GM18517 (cell line): ENCODE measurements around the gene ZNF26.
A peak's percentile ranks its signal among the peaks of the same experiment; 100 is the strongest.
"Not testable (repeated sequence)": the region's sequence is repeated elsewhere in the genome, so short reads cannot be mapped to it uniquely, and the experiment has no call there.

Experiments
- ATAC-seq: cut with Tn5 transposase; IDR thresholded peaks from one replicate; pipeline ENCODE4 v1.9.1; 2021; ENCODE audit warnings: mild to moderate bottlenecking, moderate library complexity; ENCODE audit not compliant: unreplicated experiment

ZNF26 gene, protein sequence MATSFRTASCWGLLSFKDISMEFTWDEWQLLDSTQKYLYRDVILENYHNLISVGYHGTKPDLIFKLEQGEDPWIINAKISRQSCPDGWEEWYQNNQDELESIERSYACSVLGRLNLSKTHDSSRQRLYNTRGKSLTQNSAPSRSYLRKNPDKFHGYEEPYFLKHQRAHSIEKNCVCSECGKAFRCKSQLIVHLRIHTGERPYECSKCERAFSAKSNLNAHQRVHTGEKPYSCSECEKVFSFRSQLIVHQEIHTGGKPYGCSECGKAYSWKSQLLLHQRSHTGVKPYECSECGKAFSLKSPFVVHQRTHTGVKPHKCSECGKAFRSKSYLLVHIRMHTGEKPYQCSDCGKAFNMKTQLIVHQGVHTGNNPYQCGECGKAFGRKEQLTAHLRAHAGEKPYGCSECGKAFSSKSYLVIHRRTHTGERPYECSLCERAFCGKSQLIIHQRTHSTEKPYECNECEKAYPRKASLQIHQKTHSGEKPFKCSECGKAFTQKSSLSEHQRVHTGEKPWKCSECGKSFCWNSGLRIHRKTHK

DNA sequence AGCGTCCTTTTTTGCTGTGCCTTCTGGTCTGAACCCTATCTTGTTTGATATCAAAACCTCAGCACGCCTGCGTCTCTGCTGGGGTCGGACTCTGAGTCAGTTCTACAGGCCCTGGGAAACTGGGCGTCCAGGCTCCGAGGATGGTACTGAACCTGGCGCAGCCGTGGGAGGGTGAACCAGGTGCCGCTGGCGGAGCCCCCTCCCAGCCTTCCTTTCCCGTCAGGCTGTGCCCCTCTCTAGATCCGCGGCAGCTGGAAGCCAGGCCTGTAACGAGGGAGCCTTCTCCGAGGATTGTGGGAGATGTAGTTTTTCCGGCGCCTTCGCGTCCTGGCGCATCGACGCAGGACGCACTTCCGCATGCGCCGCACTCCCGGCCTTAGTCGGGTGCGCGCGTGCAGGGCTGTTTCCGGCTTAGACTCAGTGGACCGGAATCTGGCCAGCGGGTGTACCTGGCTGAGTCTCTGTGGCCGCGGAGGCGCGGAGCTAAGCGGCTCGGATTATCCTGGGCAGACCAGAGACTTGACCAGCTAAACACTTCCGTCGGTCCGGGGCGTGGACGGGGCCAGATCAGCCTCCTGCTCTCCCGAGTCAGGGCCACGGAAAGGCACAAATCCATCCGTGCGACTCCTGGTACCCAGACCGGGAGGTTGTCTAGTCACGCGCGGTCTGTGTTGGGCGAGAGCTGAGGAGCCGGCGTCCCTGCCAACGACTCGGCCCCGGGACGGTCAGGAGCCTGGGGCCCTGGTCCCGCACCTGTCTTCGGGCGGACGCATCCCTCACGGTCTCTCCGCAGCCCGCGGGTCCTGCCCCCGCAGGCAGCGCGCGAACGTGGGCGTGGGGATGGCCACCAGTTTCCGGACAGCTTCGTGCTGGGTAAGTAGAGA, at the start of gene ZNF26:
ZNF26 (plus strand) TSS at position 367 of the 884 bp plus-strand sequence; CDS start at position 841, 474 bp downstream.
- ATAC-seq: peak; percentile 92

DNA sequence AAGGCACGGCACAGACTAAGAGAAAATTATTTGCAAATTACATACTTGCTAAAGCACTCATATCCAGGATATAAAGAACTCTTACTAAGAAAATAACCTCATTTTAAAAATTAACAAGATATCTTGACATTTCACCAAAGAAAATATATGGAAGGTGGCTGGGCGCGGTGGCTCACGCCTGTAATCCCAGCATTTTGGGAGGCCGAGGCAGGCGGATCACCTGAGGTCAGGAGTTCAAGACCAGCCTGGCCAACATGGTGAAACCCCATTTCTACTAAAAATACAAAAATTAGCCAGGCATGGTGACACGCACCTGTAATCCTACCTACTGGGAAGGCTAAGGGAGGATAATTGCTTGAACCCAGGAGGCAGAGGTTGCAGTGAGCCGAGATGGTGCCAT, 49.2 kb upstream of the ZNF26 start:
- ATAC-seq: not testable (repeated sequence)

DNA sequence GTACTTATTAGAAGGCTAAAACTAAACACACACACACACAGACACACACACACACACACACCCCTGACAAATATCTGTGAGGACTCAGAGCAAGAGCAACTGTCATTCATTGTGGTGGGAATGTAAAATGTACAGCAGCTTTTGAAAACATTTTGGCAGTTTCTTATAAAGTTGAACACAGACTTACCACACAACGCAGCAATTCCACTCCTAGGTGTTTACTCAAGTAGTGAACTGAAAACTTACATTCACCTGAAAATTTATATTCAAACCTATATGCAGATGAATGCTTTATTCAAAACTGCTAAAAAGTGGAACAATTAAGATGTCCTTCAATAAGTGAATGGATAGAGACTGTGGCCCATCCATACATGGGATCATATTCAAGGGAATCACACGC, 48.7 kb upstream of the ZNF26 start:
- no peak for ATAC-seq

DNA sequence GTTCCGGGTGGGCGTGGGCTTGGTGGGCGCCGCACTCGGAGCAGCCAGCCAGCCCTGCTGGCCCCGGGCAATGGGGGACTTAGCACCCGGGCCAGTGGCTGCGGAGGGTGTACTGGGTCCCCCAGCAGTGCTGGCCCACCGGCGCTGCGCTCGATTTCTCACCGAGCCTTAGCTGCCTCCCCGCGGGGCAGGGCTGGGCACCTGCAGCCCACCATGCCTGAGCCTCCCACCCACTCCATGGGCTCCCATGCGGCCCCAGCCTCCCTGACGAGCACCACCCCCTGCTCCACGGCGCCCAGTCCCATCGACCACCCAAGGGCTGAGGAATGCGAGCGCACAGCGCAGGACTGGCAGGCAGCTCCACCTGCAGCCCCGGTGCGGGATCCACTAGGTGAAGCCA, 47.4 kb upstream of the ZNF26 start:
- not testable (repeated sequence) for ATAC-seq

DNA sequence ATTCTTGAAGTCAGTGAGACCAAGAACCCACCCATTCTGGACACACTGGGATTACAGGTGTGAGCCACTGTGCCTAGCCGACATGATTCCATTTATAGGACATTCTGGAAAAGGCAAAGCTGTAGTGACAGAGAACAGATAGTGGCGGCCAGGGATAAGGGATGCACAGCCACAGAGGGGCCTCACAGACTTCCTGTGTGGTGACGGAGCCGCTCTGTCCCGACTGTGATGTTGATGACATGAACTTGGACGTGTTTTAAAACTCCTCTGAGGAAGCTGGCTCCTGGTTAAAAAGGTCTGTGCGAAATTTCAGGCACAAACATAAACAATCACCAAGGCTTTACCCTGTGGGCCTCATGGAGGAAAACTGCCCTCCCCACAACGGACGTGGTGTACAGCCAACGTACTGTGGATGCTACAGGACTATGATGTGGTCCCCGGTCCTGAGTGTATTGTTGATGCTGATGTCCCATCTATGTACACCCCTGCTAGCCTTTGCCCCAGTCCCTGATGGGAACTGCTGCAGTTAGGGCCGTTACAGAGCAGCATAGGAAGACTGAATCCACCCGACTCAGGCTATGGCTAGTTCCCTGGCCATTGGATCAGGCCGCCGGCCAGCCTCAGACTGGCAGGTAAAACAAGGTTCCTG, 46.0 kb upstream of the ZNF26 start:
- no peak for ATAC-seq

DNA sequence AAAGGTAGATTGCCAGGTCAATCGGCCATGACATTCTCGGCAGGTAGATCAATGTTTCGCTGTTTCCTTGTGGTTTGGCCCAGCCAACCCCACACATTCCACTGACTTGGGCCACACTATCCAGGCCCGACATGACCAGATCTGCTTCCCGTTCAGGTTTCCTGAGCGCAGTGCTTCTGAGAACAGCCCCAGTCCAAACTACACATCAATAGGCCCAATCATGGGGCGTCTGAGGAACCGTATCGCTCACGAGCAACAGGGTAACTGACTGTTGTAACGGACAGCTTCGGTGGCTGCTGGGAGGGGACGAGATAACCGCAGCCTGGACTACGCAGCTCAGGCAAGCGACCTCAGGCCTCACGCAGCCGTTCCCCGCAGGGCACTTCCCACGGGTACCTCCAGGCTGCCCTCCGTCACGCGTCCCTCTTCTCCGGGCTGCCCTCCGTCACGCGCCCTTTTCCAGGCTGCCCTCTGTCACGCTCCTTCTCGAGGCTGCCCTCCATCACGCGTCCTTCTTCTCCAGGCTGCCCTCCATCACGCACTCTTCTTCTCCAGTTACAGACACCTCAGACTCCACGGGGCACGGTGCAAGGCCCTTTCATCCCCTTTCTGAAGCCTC, 44.7 kb upstream of the ZNF26 start:
- ATAC-seq: no peak

DNA sequence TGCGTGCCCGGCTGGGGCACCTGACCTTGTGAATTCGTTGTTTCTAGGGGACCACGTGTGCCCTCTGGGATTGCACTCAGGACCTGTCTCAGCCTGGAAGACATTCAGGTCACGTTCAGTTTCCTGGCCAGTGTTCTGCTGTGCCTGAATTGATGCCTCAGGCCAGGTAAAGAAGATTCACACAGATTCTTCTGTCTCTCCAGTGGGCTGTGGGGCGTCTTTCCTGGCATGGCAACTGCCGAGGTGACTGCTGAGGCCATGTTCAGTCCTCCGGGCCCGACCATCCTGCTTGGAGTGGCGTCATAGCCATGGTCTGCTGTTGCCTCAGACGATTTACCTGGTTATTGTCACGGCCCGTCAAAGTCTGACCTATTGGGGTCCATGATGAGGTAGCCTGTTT, 43.6 kb upstream of the ZNF26 start:
- no peak for ATAC-seq

DNA sequence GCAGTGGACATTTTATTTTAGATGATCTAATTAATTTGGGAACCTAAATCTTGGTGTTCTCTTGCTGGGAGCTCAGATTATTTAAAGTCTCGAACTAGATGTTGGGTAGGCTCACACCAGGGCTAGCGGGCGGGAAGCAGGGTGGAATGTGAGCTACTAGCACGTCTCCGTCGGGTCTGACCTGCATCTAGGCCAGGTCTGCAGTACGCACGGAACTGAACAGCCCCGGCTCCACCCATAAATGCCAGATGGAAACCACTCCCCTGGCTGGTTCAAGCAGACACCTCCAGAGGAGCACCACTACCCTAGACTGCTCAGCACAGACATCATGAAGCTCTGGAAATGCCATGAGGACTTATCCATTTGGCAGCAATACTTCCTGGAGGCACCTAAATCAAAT, 40.4 kb upstream of the ZNF26 start:
- ATAC-seq: no peak

DNA sequence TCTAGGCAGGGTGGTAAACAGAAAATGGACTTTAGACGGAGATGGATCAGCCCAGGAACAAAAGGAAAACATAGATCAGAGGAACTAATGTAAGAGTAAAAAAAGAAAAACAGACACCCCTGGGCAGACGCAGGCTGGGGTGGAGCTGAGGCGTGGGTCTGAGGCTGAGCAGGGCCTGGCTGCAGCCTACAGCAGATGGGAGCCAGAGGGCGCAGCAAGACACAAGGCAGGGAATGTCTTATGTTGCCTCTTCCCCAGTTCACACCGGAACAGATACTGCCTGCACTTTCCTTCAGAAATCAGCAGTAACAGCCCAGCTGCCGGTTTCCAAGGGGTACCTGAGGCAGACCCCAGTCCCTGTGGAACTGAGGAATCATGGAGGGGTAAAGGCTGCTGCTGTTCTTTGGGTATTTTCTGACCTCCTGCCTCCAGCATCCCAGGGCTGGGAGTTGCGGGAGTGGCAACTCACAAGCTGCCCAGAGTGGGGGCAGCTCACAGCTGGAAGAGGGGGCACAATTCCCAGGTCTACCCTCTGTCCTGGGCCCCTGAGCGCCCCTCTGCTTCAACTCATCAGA, 39.8 kb upstream of the ZNF26 start:
- ATAC-seq: no peak

DNA sequence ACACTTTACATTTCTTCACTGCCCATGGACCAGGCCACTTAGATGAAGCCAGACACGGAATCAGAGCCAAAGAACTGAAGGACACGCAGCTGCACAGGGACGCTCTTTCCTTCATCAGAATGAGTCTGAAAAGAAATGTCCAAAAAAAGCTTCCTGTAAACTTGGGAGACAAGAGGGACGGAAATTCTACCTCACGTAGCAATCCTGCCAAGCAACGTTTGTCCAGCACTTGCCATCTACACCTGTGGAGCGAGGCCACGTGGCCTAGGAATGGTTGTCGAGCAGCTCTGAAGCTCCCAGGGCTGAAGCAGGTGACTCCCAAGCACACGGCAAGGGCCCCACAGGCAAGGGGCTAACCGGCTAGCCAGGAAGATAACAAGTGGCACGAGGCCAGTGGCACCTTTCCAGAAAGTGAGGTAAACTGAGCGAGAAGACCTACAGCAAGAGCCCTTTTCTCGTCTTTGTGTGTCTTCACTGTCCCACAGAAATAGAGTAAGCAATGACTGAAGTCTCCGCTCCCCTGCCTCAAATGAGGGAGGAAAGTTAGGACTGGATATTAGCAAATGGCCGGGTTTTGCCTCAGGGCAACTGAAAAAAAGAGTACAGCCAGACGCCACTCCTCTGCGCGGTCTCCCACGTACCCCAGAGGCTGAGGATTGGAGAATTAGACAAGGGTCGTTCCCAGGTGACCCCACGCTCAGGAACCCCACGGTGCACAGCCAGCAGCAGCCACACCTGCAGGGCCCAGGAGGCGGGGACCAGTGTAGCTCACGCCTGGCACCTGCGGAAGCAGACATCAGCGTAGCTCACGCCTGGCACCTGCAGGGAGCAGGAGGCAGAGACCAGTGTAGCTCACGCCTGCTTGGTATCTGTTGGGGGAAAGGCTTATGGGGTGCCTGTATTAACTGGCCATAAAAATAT, 37.8 kb upstream of the ZNF26 start:
- ATAC-seq: no peak

DNA sequence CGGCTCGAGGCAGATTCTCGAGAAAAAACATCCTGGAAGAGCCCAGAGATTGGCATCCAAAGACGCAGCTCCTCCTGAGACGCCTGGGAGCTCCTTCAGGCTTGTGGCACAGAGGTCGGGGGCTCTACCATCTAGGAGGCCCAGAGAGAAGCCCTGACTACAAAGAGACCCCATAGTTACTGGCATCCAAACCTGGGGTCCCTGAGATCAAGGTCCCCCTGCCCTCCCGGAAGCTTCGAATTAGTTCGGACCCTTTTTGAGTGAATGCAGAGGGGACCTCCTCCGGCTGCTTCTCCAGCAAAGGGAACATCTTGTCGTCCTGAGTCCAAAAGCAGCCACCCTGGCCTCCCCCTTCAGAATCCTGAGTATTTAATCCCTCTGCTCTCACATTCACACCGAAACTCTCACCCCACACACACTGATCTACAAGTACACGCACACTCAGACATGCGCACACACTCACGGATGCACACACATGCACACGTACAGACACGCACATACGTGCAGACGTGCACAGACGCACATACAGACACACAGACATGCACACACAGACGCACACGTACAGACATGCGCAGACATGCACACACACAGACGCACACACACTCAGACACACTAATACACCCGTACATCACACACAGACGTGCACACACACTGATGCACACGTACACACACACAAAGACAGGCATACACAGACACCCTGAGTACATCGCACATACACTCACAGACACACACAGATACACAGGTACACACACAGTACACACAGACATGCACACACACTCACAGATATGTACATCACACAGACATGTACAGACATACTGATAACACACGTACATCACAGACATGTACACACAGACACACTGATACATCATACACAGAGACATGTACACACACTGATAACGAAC, 36.0 kb upstream of the ZNF26 start:
- ATAC-seq: no peak

DNA sequence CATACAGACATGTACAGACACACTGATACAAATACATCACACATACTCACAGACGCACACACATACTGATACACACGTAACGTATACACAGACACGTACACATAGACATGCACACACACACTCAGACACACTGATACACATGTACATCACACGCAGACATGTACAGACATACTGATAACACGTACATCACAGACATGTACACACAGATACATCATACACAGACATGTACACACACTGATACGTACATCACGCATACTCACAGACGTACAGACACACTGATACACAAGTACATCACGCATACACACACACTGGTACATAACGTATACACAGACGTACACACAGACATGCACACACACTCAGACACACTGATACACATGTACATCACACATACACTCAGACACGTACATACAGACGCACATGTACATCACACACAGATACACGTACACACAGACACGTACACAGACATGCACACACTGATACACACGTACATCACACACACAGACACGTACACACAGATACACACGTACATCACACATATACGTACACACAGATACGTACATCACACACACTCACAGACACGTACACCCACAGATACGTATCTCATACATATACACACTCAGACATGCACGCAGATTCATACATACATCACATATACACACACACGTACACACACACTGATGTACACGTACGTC, 35.2 kb upstream of the ZNF26 start:
- no peak for ATAC-seq

DNA sequence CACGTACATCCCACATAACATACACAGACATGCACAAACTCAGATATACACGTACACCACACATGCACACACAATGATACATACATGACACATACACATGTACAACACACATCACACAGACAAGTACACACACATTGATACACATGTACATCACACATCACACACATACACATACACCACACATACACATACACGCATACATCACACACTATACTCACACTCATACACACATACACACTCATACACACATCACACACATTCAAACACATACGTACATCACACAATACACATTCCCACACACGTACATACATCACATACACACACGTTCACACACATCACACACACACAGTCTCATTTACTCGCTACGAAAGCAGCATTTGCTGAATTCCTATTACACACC, 34.5 kb upstream of the ZNF26 start:
- no peak for ATAC-seq

DNA sequence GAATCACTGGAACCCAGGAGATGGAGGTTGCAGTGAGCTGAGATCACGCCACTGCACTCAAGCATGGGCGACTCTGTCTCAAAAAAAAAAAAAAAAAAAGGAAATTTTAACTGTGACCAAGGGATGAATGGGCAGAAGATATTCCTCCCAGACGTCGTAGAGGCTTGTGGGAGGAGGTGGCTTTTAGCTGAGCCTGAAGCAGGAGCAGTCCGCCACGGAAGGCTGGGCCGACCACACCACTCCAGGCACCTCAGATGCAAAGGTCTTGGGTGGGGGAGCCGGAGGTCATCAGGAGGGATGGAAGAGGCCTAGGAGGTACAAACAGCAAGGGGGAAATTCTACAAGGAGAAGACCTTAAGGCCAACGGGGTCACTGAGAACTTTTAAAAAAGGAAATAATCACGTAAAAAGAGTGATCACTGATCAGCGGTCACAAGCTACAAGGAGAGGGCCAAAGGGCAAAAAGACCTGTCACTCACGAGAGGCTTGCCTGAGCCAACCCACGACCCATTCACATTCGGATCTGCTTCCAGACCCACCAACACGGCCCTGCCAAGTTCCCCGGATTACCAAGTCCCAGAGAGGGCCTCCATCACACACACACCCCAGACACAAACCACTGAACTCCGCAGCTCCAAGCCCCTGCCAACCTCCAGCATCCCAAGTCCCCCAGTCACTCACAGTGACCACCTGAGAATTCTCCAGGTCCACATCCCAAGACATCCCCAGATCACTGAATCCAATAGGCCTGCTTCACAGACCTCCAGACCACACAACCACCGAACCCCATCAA, 33.6 kb upstream of the ZNF26 start:
- ATAC-seq: no peak

DNA sequence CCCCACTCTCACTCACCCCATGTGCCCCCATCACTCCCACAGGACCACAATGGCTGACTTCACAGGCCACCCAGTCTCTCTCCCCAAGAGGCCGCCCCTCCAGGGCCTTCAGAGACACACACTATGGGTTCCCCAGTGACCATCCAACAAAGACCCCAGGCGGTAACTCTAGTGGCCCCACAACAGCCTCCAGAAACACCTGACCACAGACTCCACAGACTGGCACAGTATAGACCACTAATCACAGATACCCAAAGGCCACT, 33.1 kb upstream of the ZNF26 start:
- no peak for ATAC-seq

DNA sequence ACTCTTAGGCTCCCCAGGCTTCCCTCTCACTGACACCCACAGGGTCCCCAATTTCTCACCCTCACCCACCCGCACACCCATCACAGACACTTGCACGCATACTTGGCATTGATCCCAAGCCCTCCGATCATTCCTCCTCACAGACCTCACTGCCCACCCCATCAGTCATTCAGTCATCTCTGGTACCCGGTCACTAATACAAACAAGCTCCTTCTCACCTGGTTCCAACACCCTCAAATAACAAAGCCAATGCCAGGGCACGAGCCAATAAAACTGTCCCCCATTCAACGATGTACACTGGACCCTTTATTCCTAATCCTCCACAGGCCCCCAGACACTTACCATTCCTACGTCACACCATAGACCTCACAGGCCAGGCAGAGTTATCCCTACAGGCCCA, 32.4 kb upstream of the ZNF26 start:
- no peak for ATAC-seq

DNA sequence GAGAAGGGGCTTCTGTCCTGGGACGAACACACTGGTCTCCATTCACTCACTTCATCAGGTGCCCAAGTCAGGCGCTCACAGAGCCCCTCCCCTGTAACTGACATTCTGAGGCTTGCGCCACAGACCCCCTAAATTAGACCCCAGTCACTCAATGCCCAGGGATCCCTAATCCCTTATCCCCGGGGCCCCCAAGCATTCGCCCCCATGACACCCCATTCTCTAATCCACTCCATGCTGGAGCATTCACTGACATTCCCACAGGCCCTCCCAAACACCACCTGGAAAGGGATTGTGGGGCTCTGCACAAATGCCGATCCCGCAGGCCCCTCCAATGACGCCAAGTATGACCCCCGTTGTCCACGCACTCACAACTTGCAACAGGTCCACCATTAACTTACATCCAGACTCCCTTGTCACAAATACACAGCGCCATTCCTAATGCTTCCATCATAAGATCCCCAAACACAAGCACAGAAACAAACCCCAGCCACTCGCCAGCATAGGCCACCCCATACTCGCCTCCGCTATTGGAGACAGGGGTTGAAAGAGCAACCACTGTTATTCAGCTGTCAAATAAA, 31.6 kb upstream of the ZNF26 start:
- no peak for ATAC-seq
